ENCODE results near the gene ISCA2.
"Not testable (repeated sequence)": the region's sequence is repeated elsewhere in the genome, so short reads cannot be mapped to it uniquely, and the experiment has no call there.

The ISCA2 gene

DNA sequence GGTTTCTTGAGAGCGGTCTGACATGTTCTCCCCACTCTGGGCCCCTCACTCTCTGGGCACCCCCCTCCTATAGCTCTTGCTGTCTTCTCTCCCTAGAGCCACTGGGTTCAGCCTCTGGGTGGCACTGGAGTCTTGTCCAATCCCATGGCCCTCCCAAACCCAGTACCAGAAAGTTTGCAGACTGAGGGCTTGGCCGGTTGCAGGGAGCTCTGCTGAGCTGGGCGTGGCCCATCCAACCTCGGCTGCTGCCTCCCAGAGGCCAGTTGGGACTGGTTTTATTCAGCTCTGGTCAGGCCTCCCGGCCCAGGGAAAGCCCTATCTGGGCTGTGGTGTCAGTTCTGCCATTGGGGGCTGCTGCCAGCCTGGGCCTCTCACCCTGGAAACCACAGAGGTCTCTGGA is 37.9 kb downstream of the ISCA2 start:
- DNase-seq (ENCODE audit: low read depth) = peak; percentile 66

DNA sequence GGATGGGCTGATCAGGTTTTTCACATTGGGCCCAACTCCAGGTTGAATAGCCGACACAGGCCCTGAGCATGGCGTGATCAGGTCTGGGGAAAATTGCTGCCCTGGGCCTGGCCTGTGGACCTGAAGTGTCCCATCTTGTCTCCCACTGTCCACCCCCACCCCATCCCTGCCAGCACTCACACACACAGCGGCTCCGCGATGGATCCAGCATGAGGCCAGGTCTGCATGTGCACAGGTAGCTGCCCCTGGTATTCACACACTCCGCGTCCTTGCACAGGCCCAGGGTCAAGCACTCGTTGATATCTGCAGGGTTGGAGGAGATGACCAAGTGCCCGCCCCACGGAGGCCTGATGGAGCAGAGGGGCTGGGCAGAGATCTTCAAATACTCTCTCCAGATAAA is 38.7 kb downstream of the ISCA2 start:
- DNase-seq (ENCODE audit: low read depth) = no peak
- no peak overlapping the region for H3K4me3 ChIP-seq (ENCODE audit: low read length)
- TF ChIP-seq, protein P1, sequence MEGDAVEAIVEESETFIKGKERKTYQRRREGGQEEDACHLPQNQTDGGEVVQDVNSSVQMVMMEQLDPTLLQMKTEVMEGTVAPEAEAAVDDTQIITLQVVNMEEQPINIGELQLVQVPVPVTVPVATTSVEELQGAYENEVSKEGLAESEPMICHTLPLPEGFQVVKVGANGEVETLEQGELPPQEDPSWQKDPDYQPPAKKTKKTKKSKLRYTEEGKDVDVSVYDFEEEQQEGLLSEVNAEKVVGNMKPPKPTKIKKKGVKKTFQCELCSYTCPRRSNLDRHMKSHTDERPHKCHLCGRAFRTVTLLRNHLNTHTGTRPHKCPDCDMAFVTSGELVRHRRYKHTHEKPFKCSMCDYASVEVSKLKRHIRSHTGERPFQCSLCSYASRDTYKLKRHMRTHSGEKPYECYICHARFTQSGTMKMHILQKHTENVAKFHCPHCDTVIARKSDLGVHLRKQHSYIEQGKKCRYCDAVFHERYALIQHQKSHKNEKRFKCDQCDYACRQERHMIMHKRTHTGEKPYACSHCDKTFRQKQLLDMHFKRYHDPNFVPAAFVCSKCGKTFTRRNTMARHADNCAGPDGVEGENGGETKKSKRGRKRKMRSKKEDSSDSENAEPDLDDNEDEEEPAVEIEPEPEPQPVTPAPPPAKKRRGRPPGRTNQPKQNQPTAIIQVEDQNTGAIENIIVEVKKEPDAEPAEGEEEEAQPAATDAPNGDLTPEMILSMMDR (IDR thresholded peaks at IDR 0.05; ENCODE audit: insufficient read depth, low read depth, low read length, missing control alignments) = no peak

More for the DNA sequence above, 37.9 kb downstream of the ISCA2 start:
- TF ChIP-seq, protein P1 (IDR thresholded peaks at IDR 0.05; ENCODE audit: insufficient read depth, low read depth, low read length, missing control alignments) = peak; percentile 43
- H3K4me3 ChIP-seq (ENCODE audit: low read length) = no peak overlapping the region

DNA sequence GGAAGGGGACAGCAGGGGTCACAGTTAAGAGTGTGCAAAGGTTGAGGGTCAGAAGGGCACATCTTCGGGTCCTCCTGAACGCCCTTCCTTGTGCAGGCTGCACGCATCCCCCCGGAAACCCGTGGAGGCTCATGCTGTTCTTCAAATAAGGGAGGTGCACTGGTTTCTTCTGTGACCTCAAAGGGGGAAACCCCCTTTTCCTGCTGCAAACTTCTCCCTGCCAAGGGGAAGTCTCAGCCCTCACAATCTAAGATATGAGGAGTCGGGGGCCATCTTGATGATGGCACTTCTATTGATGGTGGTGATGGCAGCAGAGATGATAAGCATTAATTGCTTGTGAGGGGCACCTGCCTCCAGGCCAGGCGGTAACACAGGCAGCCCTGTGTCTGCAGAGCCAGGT is 40.0 kb downstream of the ISCA2 start:
- no peak for DNase-seq (ENCODE audit: low read depth)
- H3K4me3 ChIP-seq (ENCODE audit: low read length) = no peak overlapping the region

DNA sequence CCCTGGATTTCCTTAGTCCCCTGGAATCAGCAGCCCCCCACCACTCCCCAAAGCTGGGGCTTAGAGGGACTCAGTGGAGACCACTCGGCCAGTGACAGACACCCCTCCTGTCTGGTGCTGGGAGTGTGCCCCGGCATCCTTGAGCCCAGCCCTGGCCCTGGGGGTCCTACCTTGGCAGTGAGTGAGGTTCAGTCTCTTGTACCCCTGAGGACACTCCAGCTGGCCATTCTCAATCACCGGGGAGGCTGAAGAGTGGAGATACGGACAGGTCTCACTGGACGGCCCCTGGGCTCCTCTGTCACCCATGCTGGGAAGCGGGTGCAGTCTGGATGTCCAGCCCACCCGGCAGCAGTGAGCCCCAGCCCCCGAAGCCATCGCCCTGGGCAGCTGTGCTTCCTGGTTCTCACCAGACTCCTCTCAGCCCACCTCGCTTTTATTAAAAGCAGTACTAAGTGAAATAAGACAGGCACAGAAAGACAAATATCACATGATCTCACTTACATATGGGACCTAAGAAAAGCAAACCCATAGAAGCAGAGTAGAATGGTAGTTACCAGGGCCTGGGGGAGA is 42.3 kb downstream of the ISCA2 start:
- no peak for DNase-seq (ENCODE audit: low read depth)
- TF ChIP-seq, protein P1 (IDR thresholded peaks at IDR 0.05; ENCODE audit: insufficient read depth, low read depth, low read length, missing control alignments) = no peak
- no peak overlapping the region for H3K4me3 ChIP-seq (ENCODE audit: low read length)

More for the DNA sequence above, 40.0 kb downstream of the ISCA2 start:
- TF ChIP-seq, protein P1 (IDR thresholded peaks at IDR 0.05; ENCODE audit: insufficient read depth, low read depth, low read length, missing control alignments) = no peak

DNA sequence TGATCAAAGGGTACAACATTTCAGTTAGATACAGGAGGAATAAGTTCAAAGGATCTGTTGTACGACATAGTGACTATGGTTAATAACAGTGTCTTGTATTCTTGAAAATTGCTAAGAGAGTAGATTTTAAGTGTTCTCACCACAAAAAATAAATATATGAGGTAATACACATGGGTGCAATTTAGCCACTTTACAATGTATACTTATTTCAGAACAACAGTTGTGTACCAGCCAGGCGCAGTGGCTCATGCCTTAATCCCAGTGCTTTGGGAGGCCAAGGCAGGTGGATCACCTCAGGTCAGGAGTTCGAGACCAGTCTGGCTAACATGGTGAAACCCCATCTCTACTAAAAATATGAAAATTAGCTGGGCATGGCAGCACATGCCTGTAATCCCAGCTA is 42.8 kb downstream of the ISCA2 start:
- H3K4me3 ChIP-seq (ENCODE audit: low read length); DNase-seq (ENCODE audit: low read depth): not testable (repeated sequence)

DNA sequence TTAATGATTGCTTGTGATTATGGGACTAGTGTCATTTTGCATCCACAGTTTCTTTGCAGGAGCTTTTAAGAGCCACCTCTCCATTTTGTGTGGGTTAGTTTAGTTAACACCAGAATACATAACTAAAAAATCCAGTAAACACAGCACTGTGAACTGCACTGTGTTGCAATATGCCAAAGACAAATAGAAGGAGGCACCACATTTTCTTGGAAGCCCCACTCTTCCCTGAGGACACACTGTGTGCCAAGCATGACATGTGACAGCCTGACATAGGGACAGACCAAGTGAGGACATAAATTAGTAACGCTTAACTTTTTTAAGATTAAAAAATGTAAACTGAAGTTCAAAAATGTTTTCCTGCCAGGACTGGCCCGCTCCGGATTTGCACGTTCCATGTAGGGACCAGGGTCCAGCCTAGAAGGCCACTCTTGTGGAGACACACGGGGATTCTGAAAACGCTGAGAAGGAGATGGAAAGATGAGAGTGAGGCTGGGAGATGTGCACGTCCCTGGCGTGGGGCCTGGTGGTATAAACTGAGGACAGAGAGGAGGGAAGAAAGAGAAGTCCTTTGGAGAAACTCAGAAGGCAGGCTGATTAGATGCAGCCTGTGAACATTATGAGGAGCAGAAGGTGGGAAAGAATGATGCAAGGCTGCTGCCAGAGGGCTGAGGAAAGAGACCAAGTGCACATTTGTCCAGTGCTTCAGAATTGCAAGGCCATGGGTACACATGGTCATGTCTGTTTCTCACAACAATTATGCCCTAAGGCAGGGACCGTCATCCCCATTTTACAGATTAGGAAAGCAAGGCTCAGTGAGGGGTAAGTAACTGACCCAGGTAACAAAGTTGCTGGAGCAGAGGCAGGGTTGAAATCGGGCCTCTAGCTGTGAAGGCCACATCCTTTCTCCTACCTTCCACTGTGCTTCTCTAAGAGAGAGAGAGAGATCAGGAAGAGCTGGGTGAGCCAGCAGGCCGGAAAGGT is 45.1 kb downstream of the ISCA2 start:
- DNase-seq (ENCODE audit: low read depth) = no peak
- TF ChIP-seq, protein P1 (IDR thresholded peaks at IDR 0.05; ENCODE audit: insufficient read depth, low read depth, low read length, missing control alignments) = no peak
- H3K4me3 ChIP-seq (ENCODE audit: low read length) = no peak overlapping the region

DNA sequence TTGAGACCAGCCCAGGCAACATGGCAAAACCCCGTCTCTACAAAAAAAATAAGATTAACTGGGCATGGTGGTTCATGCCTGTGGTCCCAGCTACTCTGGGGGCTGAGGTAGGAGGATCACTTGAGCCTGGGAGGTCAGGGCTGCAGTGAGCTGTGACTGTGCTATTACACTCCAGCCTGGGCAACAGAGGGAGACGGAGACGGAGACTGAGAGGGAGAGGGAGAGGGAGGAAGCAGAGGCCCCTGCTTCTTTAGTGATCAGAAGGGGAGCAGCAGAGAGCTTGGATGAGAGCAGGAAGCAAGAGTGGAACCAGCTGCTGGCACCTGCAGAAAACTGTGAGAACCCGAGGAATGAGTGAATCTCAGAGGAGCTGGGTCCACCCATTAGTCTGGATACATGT is 45.9 kb downstream of the ISCA2 start:
- no peak for DNase-seq (ENCODE audit: low read depth)
- TF ChIP-seq, protein P1 (IDR thresholded peaks at IDR 0.05; ENCODE audit: insufficient read depth, low read depth, low read length, missing control alignments) = no peak
- no peak overlapping the region for H3K4me3 ChIP-seq (ENCODE audit: low read length)

All from epithelial cell of esophagus (primary cell).